ENCODE results near the gene TCF7L1.

DNA sequence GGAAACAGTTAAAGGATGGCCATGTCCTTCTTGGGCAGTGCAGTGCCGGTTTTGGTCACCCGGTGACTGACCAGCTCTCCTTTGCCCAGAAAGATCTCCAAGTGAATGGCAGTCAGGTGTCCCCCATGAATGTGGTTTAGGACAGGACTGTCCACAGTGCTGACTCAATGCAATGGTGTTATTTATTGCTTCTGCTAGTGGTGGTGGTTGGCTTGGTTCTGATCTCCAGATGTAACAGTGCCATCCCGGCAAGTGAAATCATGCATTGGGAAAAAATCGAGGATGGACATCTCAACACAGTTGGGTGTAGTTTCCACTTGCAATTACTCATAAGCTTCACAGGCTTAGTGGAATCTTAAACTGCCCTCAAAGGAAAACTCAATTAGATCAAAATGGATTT is 112.7 kb downstream of the TCF7L1 start:
- TF ChIP-seq, protein P1, sequence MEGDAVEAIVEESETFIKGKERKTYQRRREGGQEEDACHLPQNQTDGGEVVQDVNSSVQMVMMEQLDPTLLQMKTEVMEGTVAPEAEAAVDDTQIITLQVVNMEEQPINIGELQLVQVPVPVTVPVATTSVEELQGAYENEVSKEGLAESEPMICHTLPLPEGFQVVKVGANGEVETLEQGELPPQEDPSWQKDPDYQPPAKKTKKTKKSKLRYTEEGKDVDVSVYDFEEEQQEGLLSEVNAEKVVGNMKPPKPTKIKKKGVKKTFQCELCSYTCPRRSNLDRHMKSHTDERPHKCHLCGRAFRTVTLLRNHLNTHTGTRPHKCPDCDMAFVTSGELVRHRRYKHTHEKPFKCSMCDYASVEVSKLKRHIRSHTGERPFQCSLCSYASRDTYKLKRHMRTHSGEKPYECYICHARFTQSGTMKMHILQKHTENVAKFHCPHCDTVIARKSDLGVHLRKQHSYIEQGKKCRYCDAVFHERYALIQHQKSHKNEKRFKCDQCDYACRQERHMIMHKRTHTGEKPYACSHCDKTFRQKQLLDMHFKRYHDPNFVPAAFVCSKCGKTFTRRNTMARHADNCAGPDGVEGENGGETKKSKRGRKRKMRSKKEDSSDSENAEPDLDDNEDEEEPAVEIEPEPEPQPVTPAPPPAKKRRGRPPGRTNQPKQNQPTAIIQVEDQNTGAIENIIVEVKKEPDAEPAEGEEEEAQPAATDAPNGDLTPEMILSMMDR (IDR thresholded peaks at IDR 0.05; ENCODE audit: poor library complexity, severe bottlenecking) = no peak
- TF ChIP-seq EP300 (conservative IDR thresholded peaks at IDR 0.05; ENCODE audit: poor library complexity, severe bottlenecking) = no peak
- TF ChIP-seq EZH2 (IDR thresholded peaks at IDR 0.05; ENCODE audit: borderline replicate concordance, insufficient read depth, low read length, poor library complexity, severe bottlenecking) = no peak
- TF ChIP-seq REST (IDR thresholded peaks at IDR 0.05; ENCODE audit: borderline replicate concordance) = no peak
- TF ChIP-seq POLR2AphosphoS5 (IDR thresholded peaks at IDR 0.05) = no peak
- no peak for TF ChIP-seq TAF1 (IDR thresholded peaks at IDR 0.05; ENCODE audit: low read depth)
- no peak for TF ChIP-seq MXI1 (conservative IDR thresholded peaks at IDR 0.05; ENCODE audit: poor library complexity, severe bottlenecking)
- TF ChIP-seq SMC3 (conservative IDR thresholded peaks at IDR 0.05; ENCODE audit: poor library complexity) = no peak
- TF ChIP-seq RAD21 (conservative IDR thresholded peaks at IDR 0.05) = no peak
